K562 (cell line): ENCODE results near the gene CDR2L. TPM values are rescaled to one million over a fixed set of nuclear protein-coding genes. Genes with fewer than 3 reads are reported as not detected.

ENCODE experiments used
- ARID1B ChIP-seq: fragments of 450-650 bp; IDR thresholded peaks from 2 replicates; pipeline ENCODE4 v1.6.1; 2016; ENCODE audit warnings: antibody characterized with exemption, mild to moderate bottlenecking, inconsistent platforms
- ARNT ChIP-seq, 2 experiments: fragments of 450-650 bp; IDR thresholded peaks; 2 replicates each; pipeline ENCODE4 v1.6.1; 2016; ENCODE audit warnings: mild to moderate bottlenecking in 1 of 2
- CBX3 ChIP-seq, 2 experiments: IDR thresholded peaks; 1 replicate in 1 of 2; 2 replicates in 1 of 2; pipeline ENCODE4 v1.6.1; 2012; ENCODE audit warnings: inconsistent platforms in 2 of 2, low read length in 2 of 2, borderline replicate concordance in 1 of 2, control low read depth in 1 of 2
- CC2D1A ChIP-seq: fragments of 450-650 bp; IDR thresholded peaks from 2 replicates; pipeline ENCODE4 v1.6.1; 2017; ENCODE audit warnings: mild to moderate bottlenecking
- CREM ChIP-seq: IDR thresholded peaks from 2 replicates; pipeline ENCODE4 v1.6.1; 2014; ENCODE audit warnings: antibody characterized with exemption, low read depth
- CXXC5 ChIP-seq: fragments of 250-450 bp; sonication (Bioruptor Pico); IDR thresholded peaks from 2 replicates; pipeline ENCODE4 v1.8.0; 2022; ENCODE audit warnings: inconsistent platforms, mild to moderate bottlenecking, moderate library complexity
- DPF2 ChIP-seq: fragments of 450-650 bp; IDR thresholded peaks from 2 replicates; pipeline ENCODE4 v1.6.1; 2016
- HCFC1 ChIP-seq: IDR thresholded peaks from 2 replicates; pipeline ENCODE4 v1.6.1; 2012; ENCODE audit warnings: low read depth, low read length, improper control_type of control experiment
- HDAC2 ChIP-seq: fragments of 450-650 bp; IDR thresholded peaks from 2 replicates; pipeline ENCODE4 v1.6.1; 2016; ENCODE audit warnings: mild to moderate bottlenecking
- IFI16 ChIP-seq: fragments of 250-450 bp; sonication (Bioruptor Pico); IDR thresholded peaks from 2 replicates; pipeline ENCODE4 v2.1.2; 2022; ENCODE audit warnings: mild to moderate bottlenecking, inconsistent platforms
- LCOR ChIP-seq: sonication (generic); formaldehyde crosslinking; IDR thresholded peaks from 2 replicates; pipeline ENCODE4 v1.8.0; 2022; ENCODE audit warnings: mild to moderate bottlenecking, missing genetic modification reagents
- LEF1 ChIP-seq: fragments of 450-650 bp; IDR thresholded peaks from 2 replicates; pipeline ENCODE4 v1.6.1; 2016; ENCODE audit warnings: mild to moderate bottlenecking
- MED1 ChIP-seq: sonication (generic); formaldehyde crosslinking; IDR thresholded peaks from 2 replicates; pipeline ENCODE4 v1.8.1; 2023; ENCODE audit warnings: missing genetic modification reagents, borderline replicate concordance
- MEF2D ChIP-seq: conservative IDR thresholded peaks from 2 replicates; pipeline ENCODE4 v1.6.1; 2016; ENCODE audit warnings: low read depth, missing genetic modification characterization, missing compliant biosample characterization
- NBN ChIP-seq: fragments of 450-650 bp; IDR thresholded peaks from 2 replicates; pipeline ENCODE4 v1.6.1; 2016; ENCODE audit warnings: low read depth, mild to moderate bottlenecking
- SMAD4 ChIP-seq: fragments of 250-450 bp; sonication (Bioruptor Pico); conservative IDR thresholded peaks from 2 replicates; pipeline ENCODE4 v1.8.0; 2021; ENCODE audit warnings: inconsistent platforms, mild to moderate bottlenecking, moderate library complexity
- STAT5A ChIP-seq: IDR thresholded peaks from 2 replicates; pipeline ENCODE4 v1.6.1; 2012; ENCODE audit warnings: low read length, inconsistent platforms, borderline replicate concordance
- ZBTB43 ChIP-seq: sonication (generic); formaldehyde crosslinking; IDR thresholded peaks from 2 replicates; pipeline ENCODE4 v1.8.0; 2023; ENCODE audit warnings: mild to moderate bottlenecking, missing genetic modification reagents
- polyA plus RNA-seq, 8 experiments: library from polyadenylated mRNA; depleted of rRNA in 4 of 8; stranded (reverse) in 5 of 8; unstranded in 3 of 8; fragments of >200 nt; fragmentation: Nextera tagmentation in 2 of 8; fragmentation: Illumina TruSeq in 1 of 8; extraction: Ambion mirVana in 2 of 8; extraction: Trizol in 1 of 8; gene quantifications; 2 replicates each; pipeline versions ENCODE4 v1.2.1 to v1.2.3, GENCODE V29; 2011 to 2014; ENCODE audit warnings: inconsistent platforms in 1 of 8, missing spikeins in 1 of 8
- total RNA-seq, 7 experiments: library from RNA; depleted of rRNA in 6 of 7; stranded (reverse); fragments of >200 nt in 6 of 7; fragmentation: Illumina TruSeq in 2 of 7; extraction: Trizol in 2 of 7; gene quantifications; 2 replicates each; pipeline versions ENCODE4 v1.2.1 to v1.2.3, GENCODE V29; 2011 to 2021; ENCODE audit warnings: low replicate concordance in 1 of 7
- TF ChIP-seq, protein P1 (sequence below): fragments of 150-350 bp; conservative IDR thresholded peaks from 2 replicates; pipeline ENCODE4 v1.6.1; 2014; ENCODE audit warnings: low read length
- TF ChIP-seq, protein P2 (sequence below): sonication (generic); formaldehyde crosslinking; IDR thresholded peaks from 2 replicates; pipeline ENCODE4 v1.8.0; 2023; ENCODE audit warnings: missing genetic modification reagents, mild to moderate bottlenecking, borderline replicate concordance

The CDR2L gene
- total and polyA plus RNA-seq, 9 of the 15 experiments (the other 6 are each of a cell fraction or from before 2014, with no cell fraction given) = 2.7 to 16.0 (median 7.3) TPM

DNA sequence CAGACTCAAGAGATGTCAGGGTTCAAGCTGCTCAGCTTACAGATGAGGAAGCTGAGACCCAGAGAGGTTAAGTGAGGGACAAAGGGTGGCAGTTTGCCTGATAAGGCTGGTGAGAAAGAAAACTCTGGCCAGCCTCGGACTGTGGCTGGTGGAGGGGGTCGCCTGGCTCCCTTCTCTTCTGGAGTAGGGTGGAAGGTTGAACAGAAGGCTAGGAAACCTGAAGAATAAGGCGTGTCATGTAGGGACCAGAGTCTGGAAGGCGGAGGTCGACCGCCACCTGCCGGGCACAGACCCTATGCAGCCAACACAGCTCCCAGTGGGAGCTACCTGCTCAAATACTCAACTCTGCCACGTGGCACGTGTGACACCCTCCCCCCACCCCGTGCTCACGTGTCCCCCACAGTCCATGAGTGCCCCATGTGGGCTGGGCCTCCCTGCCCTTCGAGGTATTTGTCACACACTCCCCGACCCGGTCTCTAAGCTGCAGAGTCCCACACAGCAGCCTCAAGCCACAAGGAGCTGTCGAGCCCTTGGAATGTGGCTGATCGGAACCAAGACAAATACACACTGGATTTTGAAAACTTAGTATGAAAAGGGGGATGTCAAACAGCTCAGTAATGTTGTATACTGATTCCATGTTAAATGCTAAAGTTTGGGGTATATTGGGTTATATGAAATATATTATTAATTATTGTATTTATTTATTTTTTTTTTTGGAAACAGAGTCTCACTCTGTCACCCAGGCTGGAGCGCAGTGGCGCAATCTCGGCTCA, 26.7 kb upstream of the CDR2L start (continued):
- TF ChIP-seq, protein P1, sequence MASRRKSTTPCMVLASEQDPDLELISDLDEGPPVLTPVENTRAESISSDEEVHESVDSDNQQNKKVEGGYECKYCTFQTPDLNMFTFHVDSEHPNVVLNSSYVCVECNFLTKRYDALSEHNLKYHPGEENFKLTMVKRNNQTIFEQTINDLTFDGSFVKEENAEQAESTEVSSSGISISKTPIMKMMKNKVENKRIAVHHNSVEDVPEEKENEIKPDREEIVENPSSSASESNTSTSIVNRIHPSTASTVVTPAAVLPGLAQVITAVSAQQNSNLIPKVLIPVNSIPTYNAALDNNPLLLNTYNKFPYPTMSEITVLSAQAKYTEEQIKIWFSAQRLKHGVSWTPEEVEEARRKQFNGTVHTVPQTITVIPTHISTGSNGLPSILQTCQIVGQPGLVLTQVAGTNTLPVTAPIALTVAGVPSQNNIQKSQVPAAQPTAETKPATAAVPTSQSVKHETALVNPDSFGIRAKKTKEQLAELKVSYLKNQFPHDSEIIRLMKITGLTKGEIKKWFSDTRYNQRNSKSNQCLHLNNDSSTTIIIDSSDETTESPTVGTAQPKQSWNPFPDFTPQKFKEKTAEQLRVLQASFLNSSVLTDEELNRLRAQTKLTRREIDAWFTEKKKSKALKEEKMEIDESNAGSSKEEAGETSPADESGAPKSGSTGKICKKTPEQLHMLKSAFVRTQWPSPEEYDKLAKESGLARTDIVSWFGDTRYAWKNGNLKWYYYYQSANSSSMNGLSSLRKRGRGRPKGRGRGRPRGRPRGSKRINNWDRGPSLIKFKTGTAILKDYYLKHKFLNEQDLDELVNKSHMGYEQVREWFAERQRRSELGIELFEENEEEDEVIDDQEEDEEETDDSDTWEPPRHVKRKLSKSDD = 0 out of 2 replicates have a peak, but pooled peaks have one; percentile 71
- TF ChIP-seq SMAD4 (CRISPR knock-in tag) = no peak
- TF ChIP-seq NBN = peak; percentile 89
- TF ChIP-seq LCOR (CRISPR knock-in tag) = no peak; the same call in 1 of the 2 replicates
- TF ChIP-seq, protein P2, sequence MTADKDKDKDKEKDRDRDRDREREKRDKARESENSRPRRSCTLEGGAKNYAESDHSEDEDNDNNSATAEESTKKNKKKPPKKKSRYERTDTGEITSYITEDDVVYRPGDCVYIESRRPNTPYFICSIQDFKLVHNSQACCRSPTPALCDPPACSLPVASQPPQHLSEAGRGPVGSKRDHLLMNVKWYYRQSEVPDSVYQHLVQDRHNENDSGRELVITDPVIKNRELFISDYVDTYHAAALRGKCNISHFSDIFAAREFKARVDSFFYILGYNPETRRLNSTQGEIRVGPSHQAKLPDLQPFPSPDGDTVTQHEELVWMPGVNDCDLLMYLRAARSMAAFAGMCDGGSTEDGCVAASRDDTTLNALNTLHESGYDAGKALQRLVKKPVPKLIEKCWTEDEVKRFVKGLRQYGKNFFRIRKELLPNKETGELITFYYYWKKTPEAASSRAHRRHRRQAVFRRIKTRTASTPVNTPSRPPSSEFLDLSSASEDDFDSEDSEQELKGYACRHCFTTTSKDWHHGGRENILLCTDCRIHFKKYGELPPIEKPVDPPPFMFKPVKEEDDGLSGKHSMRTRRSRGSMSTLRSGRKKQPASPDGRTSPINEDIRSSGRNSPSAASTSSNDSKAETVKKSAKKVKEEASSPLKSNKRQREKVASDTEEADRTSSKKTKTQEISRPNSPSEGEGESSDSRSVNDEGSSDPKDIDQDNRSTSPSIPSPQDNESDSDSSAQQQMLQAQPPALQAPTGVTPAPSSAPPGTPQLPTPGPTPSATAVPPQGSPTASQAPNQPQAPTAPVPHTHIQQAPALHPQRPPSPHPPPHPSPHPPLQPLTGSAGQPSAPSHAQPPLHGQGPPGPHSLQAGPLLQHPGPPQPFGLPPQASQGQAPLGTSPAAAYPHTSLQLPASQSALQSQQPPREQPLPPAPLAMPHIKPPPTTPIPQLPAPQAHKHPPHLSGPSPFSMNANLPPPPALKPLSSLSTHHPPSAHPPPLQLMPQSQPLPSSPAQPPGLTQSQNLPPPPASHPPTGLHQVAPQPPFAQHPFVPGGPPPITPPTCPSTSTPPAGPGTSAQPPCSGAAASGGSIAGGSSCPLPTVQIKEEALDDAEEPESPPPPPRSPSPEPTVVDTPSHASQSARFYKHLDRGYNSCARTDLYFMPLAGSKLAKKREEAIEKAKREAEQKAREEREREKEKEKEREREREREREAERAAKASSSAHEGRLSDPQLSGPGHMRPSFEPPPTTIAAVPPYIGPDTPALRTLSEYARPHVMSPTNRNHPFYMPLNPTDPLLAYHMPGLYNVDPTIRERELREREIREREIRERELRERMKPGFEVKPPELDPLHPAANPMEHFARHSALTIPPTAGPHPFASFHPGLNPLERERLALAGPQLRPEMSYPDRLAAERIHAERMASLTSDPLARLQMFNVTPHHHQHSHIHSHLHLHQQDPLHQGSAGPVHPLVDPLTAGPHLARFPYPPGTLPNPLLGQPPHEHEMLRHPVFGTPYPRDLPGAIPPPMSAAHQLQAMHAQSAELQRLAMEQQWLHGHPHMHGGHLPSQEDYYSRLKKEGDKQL (CRISPR knock-in tag) = no peak
- no peak for TF ChIP-seq MED1 (CRISPR knock-in tag)
- TF ChIP-seq CREM = peak; percentile 65
- TF ChIP-seq CBX3 (IDR thresholded peaks at IDR 0.05; ENCODE audit: borderline replicate concordance in 1 of 2, low read length in 2 of 2) = peak in 1 of 2 experiments; percentile 94; a peak in 2 of 3 replicates
- TF ChIP-seq ARNT (IDR thresholded peaks at IDR 0.05) = peak; percentile 63 to 71; a peak in 2 of 4 replicates
- TF ChIP-seq MEF2D (tag) = no peak
- 0 out of 2 replicates have a peak, but pooled peaks have one; percentile 68 for TF ChIP-seq ZBTB43 (CRISPR knock-in tag)
- TF ChIP-seq DPF2 = peak; percentile 45; the same call in 1 of the 2 replicates
- TF ChIP-seq ARID1B = peak; percentile 61
- peak; percentile 82 for TF ChIP-seq CC2D1A
- TF ChIP-seq CXXC5 = 0 out of 2 replicates have a peak, but pooled peaks have one; percentile 26
- TF ChIP-seq STAT5A = peak; percentile 27; the same call in 1 of the 2 replicates
- peak; percentile 72 for TF ChIP-seq HDAC2
- 0 out of 2 replicates have a peak, but pooled peaks have one; percentile 19 for TF ChIP-seq HCFC1
- peak; percentile 95 for TF ChIP-seq LEF1
- no peak for TF ChIP-seq IFI16 (CRISPR knock-in tag)
